Activated CD4-positive, alpha-beta T cell treated with anti-CD3 and anti-CD28 coated beads for 4 hours (primary cell): ENCODE measurements around the gene SPDYE6.
A peak's percentile ranks its signal among the peaks of the same experiment; 100 is the strongest.
"Not testable (repeated sequence)": the region's sequence is repeated elsewhere in the genome, so short reads cannot be mapped to it uniquely, and the experiment has no call there.

Source experiments
- DNase-seq, 2 donors: peaks; one replicate each; pipeline ENCODE4 v3.0.0-alpha.2; 2020

The SPDYE6 gene

GRCh38 chr7:102356344-102356743 is at the start of gene SPDYE6:
TSS of gene SPDYE6 (minus strand) at chr7:102356444. CDS start at chr7:102356023, 421 bp downstream.
- DNase-seq = not testable (repeated sequence)

- not testable (repeated sequence) for DNase-seq
Measured at GRCh38 chr7:102404862-102405188, 48.6 kb upstream of the SPDYE6 start.

- DNase-seq = peak; percentile 30 to 51
Measured at GRCh38 chr7:102404005-102404861, 48.0 kb upstream of the SPDYE6 start.

GRCh38 chr7:102403563-102403962 is 47.3 kb upstream of the SPDYE6 start:
- no peak for DNase-seq

GRCh38 chr7:102400360-102400759 is 44.1 kb upstream of the SPDYE6 start:
- no peak for DNase-seq

GRCh38 chr7:102398543-102398942 is 42.3 kb upstream of the SPDYE6 start:
- no peak for DNase-seq

- DNase-seq = no peak
Measured at GRCh38 chr7:102396710-102397019, 40.4 kb upstream of the SPDYE6 start.

GRCh38 chr7:102395873-102396709 is 39.8 kb upstream of the SPDYE6 start, which contains the start of gene PRKRIP1:
TSS of gene PRKRIP1 (plus strand) at chr7:102396363. CDS start at chr7:102396412, 49 bp downstream.
- DNase-seq = peak; percentile 78 to 84

GRCh38 chr7:102395592-102395872 is 39.3 kb upstream of the SPDYE6 start:
- no peak for DNase-seq

GRCh38 chr7:102393467-102393866 is 37.2 kb upstream of the SPDYE6 start:
- no peak for DNase-seq

- no peak for DNase-seq
Measured at GRCh38 chr7:102392330-102392729, 36.1 kb upstream of the SPDYE6 start.

GRCh38 chr7:102390697-102391484 is 34.6 kb upstream of the SPDYE6 start:
- DNase-seq = peak; percentile 63 to 67

GRCh38 chr7:102389810-102390209 is 33.6 kb upstream of the SPDYE6 start:
- no peak for DNase-seq

- no peak for DNase-seq
Measured at GRCh38 chr7:102387064-102387463, 30.8 kb upstream of the SPDYE6 start.

- not testable (repeated sequence) for DNase-seq
Measured at GRCh38 chr7:102381696-102382425, 25.6 kb upstream of the SPDYE6 start.

- DNase-seq = not testable (repeated sequence)
Measured at GRCh38 chr7:102380837-102381236, 24.6 kb upstream of the SPDYE6 start.

GRCh38 chr7:102376964-102377466 is 20.8 kb upstream of the SPDYE6 start:
- DNase-seq = no peak

GRCh38 chr7:102372796-102373195 is 16.6 kb upstream of the SPDYE6 start:
- not testable (repeated sequence) for DNase-seq

GRCh38 chr7:102370038-102370437 is 13.8 kb upstream of the SPDYE6 start:
- DNase-seq = not testable (repeated sequence)

GRCh38 chr7:102365390-102365789 is 9.1 kb upstream of the SPDYE6 start:
- DNase-seq = not testable (repeated sequence)

GRCh38 chr7:102364394-102364886 is 8.2 kb upstream of the SPDYE6 start:
- peak in 1 of 2 donors; percentile 5 for DNase-seq
